IMR-90 (cell line): ENCODE data around the gene CYP39A1. TPM values are rescaled to one million over a fixed set of nuclear protein-coding genes. Genes with fewer than 3 reads are reported as not detected.

ENCODE experiments used
- ATAC-seq: fragments of 200-7000 bp; cut with Tn5 transposase; 2 replicates; pipeline ENCODE4 v1.9.1; 2020; ENCODE audit warnings: low read depth, mild to moderate bottlenecking, moderate library complexity
- BruUV-seq: library from RNA; stranded (reverse); fragments of 400-500 nt; replicated peaks from 2 replicates; lab custom pipeline; 2021; lab: Mats Ljungman, UMichigan
- CTCF ChIA-PET: fragments of 300-600 bp; formaldehyde crosslinking; extraction: SDS; loops from one replicate; lab custom pipeline; 2021; ENCODE audit warnings: antibody characterized with exemption; lab: Yijun Ruan, JAX
- POLR2A ChIA-PET: fragments of 300-600 bp; sonication (Branson Sonifier 250); formaldehyde crosslinking; loops from one replicate; lab custom pipeline; 2022; ENCODE audit warnings: antibody characterized with exemption; ENCODE audit not compliant: unreplicated experiment; lab: Charles Lee
- DNase-seq: peaks from one replicate; pipeline ENCODE4 v3.0.0; 2013
- H2AFZ ChIP-seq: replicated peaks from 2 replicates; pipeline ENCODE3; 2013; ENCODE audit warnings: low read length, mild to moderate bottlenecking; ENCODE audit not compliant: poor library complexity
- H2AK5ac ChIP-seq: 2 replicates; pipeline ENCODE4 v1.6.1; 2013; ENCODE audit warnings: low read depth, low read length, inconsistent platforms
- H2AK9ac ChIP-seq: replicated peaks from 2 replicates; pipeline ENCODE3; 2013; ENCODE audit warnings: mild to moderate bottlenecking, low read depth, low read length, moderate library complexity; ENCODE audit not compliant: poor library complexity
- H2BK120ac ChIP-seq: 2 replicates; pipeline ENCODE4 v1.6.1; 2013; ENCODE audit warnings: low read depth, low read length, inconsistent platforms
- H2BK15ac ChIP-seq: 3 replicates; pipeline ENCODE4 v1.6.1; 2013; ENCODE audit warnings: low read depth, low read length, inconsistent platforms
- H2BK20ac ChIP-seq: 2 replicates; pipeline ENCODE4 v1.6.1; 2013; ENCODE audit warnings: low read depth, mild to moderate bottlenecking, inconsistent platforms, low read length, moderate library complexity
- H2BK5ac ChIP-seq: 2 replicates; pipeline ENCODE4 v1.6.1; 2013; ENCODE audit warnings: mild to moderate bottlenecking, low read depth, low read length, inconsistent platforms; ENCODE audit not compliant: poor library complexity, severe bottlenecking
- H3K14ac ChIP-seq: replicated peaks from 2 replicates; pipeline ENCODE4 v1.6.1; 2013; ENCODE audit warnings: low read depth, low read length, inconsistent platforms
- H3K18ac ChIP-seq: 2 replicates; pipeline ENCODE4 v1.6.1; 2013; ENCODE audit warnings: low read depth, low read length, control low read depth
- H3K23ac ChIP-seq: 2 replicates; pipeline ENCODE4 v1.6.1; 2013; ENCODE audit warnings: low read depth, low read length, inconsistent platforms
- H3K27ac ChIP-seq: 2 replicates; pipeline ENCODE4 v1.5.1; 2013; ENCODE audit warnings: mild to moderate bottlenecking, control low read depth, low read length; ENCODE audit not compliant: insufficient read depth
- H3K27me3 ChIP-seq: 2 replicates; pipeline ENCODE4 v1.6.1; 2013; ENCODE audit warnings: low read length; ENCODE audit not compliant: control insufficient read depth, insufficient read depth
- H3K36me3 ChIP-seq: 2 replicates; pipeline ENCODE4 v1.6.1; 2013; ENCODE audit warnings: low read length, mixed read lengths; ENCODE audit not compliant: control insufficient read depth, insufficient read depth
- H3K4ac ChIP-seq: 2 replicates; pipeline ENCODE4 v1.6.1; 2013; ENCODE audit warnings: low read depth, low read length, inconsistent platforms
- H3K4me1 ChIP-seq: 2 replicates; pipeline ENCODE4 v1.6.1; 2013; ENCODE audit warnings: low read length, mixed read lengths; ENCODE audit not compliant: control insufficient read depth, insufficient read depth
- H3K4me2 ChIP-seq: 2 replicates; pipeline ENCODE4 v1.6.1; 2013; ENCODE audit warnings: low read depth, mild to moderate bottlenecking, control low read depth, low read length, moderate library complexity
- H3K4me3 ChIP-seq: 2 replicates; pipeline ENCODE4 v1.5.1; 2013; ENCODE audit warnings: low read depth, mild to moderate bottlenecking, control low read depth, low read length, moderate library complexity; ENCODE audit not compliant: insufficient read depth
- H3K56ac ChIP-seq: 2 replicates; pipeline ENCODE4 v1.6.1; 2013; ENCODE audit warnings: low read length, inconsistent platforms; ENCODE audit not compliant: insufficient read depth; ENCODE audit errors: extremely low read depth
- H3K79me1 ChIP-seq, 2 experiments: 2 replicates each; pipeline ENCODE4 v1.6.1; 2013; ENCODE audit warnings: low read length in 2 of 2, inconsistent platforms in 1 of 2, low read depth in 1 of 2
- H3K9ac ChIP-seq: 2 replicates; pipeline ENCODE4 v1.6.1; 2013; ENCODE audit warnings: low read depth, low read length, control low read depth
- H3K9me1 ChIP-seq: 2 replicates; pipeline ENCODE4 v1.6.1; 2013; ENCODE audit warnings: low read length, inconsistent platforms; ENCODE audit not compliant: insufficient read depth
- H3K9me3 ChIP-seq: 2 replicates; pipeline ENCODE4 v1.6.1; 2013; ENCODE audit warnings: low read length; ENCODE audit not compliant: control insufficient read depth, insufficient read depth
- H4K20me1 ChIP-seq: 2 replicates; pipeline ENCODE4 v1.6.1; 2013; ENCODE audit warnings: low read length, inconsistent platforms; ENCODE audit not compliant: insufficient read depth
- H4K5ac ChIP-seq: 2 replicates; pipeline ENCODE4 v1.6.1; 2013; ENCODE audit warnings: mild to moderate bottlenecking, low read depth, low read length, control low read depth
- H4K8ac ChIP-seq, 2 experiments: 2 replicates each; pipeline ENCODE4 v1.6.1; 2013; ENCODE audit warnings: low read depth in 2 of 2, low read length in 2 of 2, control low read depth in 1 of 2, inconsistent platforms in 1 of 2
- H4K91ac ChIP-seq: 2 replicates; pipeline ENCODE4 v1.6.1; 2013; ENCODE audit warnings: low read depth, low read length, inconsistent platforms; ENCODE audit not compliant: insufficient read depth
- CHD1 ChIP-seq: IDR thresholded peaks from 2 replicates; pipeline ENCODE4 v1.6.1; 2012; ENCODE audit warnings: low read depth, low read length, improper control_type of control experiment
- FOS ChIP-seq: fragments of 150-350 bp; IDR thresholded peaks from 2 replicates; pipeline ENCODE4 v1.6.1; 2016; ENCODE audit warnings: low read depth, low read length
- MAZ ChIP-seq: IDR thresholded peaks from 2 replicates; pipeline ENCODE4 v1.6.1; 2012; ENCODE audit warnings: low read depth, mild to moderate bottlenecking, low read length, improper control_type of control experiment, moderate library complexity, borderline replicate concordance
- NFE2L2 ChIP-seq: fragments of 150-350 bp; IDR thresholded peaks from 2 replicates; pipeline ENCODE4 v1.6.1; 2016; ENCODE audit warnings: low read depth, mild to moderate bottlenecking, low read length
- RFX5 ChIP-seq: IDR thresholded peaks from 2 replicates; pipeline ENCODE4 v1.8.0; 2012; ENCODE audit warnings: low read depth, mild to moderate bottlenecking, low read length, moderate library complexity
- WGBS, 2 experiments: methylation state at CpG; one replicate each; pipeline versions ENCODE4 v1.1.5 to v1.1.7; 2013; ENCODE audit warnings: missing lambda C conversion rate in 2 of 2; ENCODE audit not compliant: insufficient read length in 1 of 2; ENCODE audit errors: extremely low coverage in 2 of 2; 5-methylcytosine and 5-hydroxymethylcytosine counted together
- dilution Hi-C: fragments of 300-500 bp; cut with HindIII; formaldehyde crosslinking; loops from one replicate; pipeline ENCODE4 v1.14.3; 2018; ENCODE audit warnings: low sequenced_read_pairs; ENCODE audit not compliant: unreplicated experiment
- in situ Hi-C: fragments of 300-500 bp; cut with MboI; formaldehyde crosslinking; loops from 3 replicates; pipeline ENCODE4 v1.14.3; 2019; ENCODE audit warnings: low sequenced_read_pairs, inconsistent platforms, mixed read lengths
- intact Hi-C: fragments of 100-400 bp; cut with micrococcal nuclease; formaldehyde crosslinking; loops from 2 replicates; pipeline ENCODE4 v1.10.0; 2022
- polyA plus RNA-seq, 3 experiments: library from polyadenylated mRNA; depleted of rRNA; stranded (reverse); fragments of >200 nt; gene quantifications; 2 replicates each; pipeline ENCODE4 v1.2.3, GENCODE V29; 2012; ENCODE audit warnings: low replicate concordance in 1 of 3
- total RNA-seq: library from RNA; depleted of rRNA; stranded (reverse); fragments of >200 nt; gene quantifications from 2 replicates; pipeline ENCODE4 v1.2.3, GENCODE V29; 2012
- TF ChIP-seq, protein P1 (sequence below): fragments of 150-350 bp; IDR thresholded peaks from 2 replicates; pipeline ENCODE4 v1.6.1; 2017; ENCODE audit warnings: mild to moderate bottlenecking, antibody characterized with exemption, low read length, low read depth
- TF ChIP-seq, protein P2 (sequence below): fragments of 150-350 bp; IDR thresholded peaks from 2 replicates; pipeline ENCODE4 v1.6.1; 2016; ENCODE audit warnings: low read depth, mild to moderate bottlenecking, low read length, moderate library complexity, borderline replicate concordance

CYP39A1 gene
- total and polyA plus RNA-seq, 2 of the 4 experiments (the other 2 are of a cell fraction), result 0.03 TPM; not detected in 1

GRCh38 chr6:46586906-46587305, 65.7 kb downstream of the CYP39A1 start:
- Histone ChIP-seq H3K56ac (no peak overlapping the region), H3K79me1 (no peaks in the 10 kb centered on the region), H3K18ac (no peak overlapping the region), H3K9me3 (no peaks in the 10 kb centered on the region), H4K8ac (no peak overlapping the region), H2BK120ac (no peak overlapping the region), H4K20me1 (no peaks in the 10 kb centered on the region), H2AK9ac (no peak overlapping the region), H3K4me2 (no peak overlapping the region), H3K4me3 (no peak overlapping the region), H3K14ac (no peak overlapping the region), H3K4ac (no peak overlapping the region), H3K36me3 (no peaks in the 10 kb centered on the region), H3K27me3 (no peaks in the 10 kb centered on the region), H3K9me1 (no peaks in the 10 kb centered on the region), H3K27ac (no peak overlapping the region), H2BK5ac (no peak overlapping the region), H2BK20ac (no peak overlapping the region), H2AK5ac (no peak overlapping the region), H4K5ac (no peak overlapping the region), H2BK15ac (no peak overlapping the region), H3K4me1 (no peaks in the 10 kb centered on the region), H3K23ac (no peak overlapping the region), H3K9ac (no peak overlapping the region), H4K91ac (no peak overlapping the region), H2AFZ (no peak overlapping the region)
- dilution Hi-C loops (no loop called here), in situ Hi-C loops (no loop called here), intact Hi-C loops (no loop called here)
- WGBS, 2 experiments, result no CpG with 5 or more reads among the region's 2 CpGs
- POLR2A ChIA-PET, result no interaction called here
- DNase-seq, result no peak
- ATAC-seq, result no peak
- TF ChIP-seq CHD1, result no peak
- TF ChIP-seq, protein P1, sequence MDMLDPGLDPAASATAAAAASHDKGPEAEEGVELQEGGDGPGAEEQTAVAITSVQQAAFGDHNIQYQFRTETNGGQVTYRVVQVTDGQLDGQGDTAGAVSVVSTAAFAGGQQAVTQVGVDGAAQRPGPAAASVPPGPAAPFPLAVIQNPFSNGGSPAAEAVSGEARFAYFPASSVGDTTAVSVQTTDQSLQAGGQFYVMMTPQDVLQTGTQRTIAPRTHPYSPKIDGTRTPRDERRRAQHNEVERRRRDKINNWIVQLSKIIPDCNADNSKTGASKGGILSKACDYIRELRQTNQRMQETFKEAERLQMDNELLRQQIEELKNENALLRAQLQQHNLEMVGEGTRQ, result no peak
- no peak for TF ChIP-seq FOS
- no peak for TF ChIP-seq RFX5
- TF ChIP-seq MAZ, result no peak
- no peak for TF ChIP-seq NFE2L2
- TF ChIP-seq, protein P2, sequence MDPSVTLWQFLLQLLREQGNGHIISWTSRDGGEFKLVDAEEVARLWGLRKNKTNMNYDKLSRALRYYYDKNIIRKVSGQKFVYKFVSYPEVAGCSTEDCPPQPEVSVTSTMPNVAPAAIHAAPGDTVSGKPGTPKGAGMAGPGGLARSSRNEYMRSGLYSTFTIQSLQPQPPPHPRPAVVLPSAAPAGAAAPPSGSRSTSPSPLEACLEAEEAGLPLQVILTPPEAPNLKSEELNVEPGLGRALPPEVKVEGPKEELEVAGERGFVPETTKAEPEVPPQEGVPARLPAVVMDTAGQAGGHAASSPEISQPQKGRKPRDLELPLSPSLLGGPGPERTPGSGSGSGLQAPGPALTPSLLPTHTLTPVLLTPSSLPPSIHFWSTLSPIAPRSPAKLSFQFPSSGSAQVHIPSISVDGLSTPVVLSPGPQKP, result no peak
- CTCF ChIA-PET, result no interaction called here
- BruUV-seq, result no TSS peak
